RWPE2 (cell line): ENCODE measurements around the gene NEK5.

Experiments
- ATAC-seq: fragments of 200-7000 bp; cut with Tn5 transposase; 3 replicates; pipeline ENCODE4 v1.9.1; 2021; ENCODE audit warnings: low read depth
- DNase-seq: peaks from one replicate; pipeline ENCODE4 v3.0.0-alpha.2; 2020; ENCODE audit warnings: low spot score
- H3K27ac ChIP-seq: fragments of 450-650 bp; 2 replicates; pipeline ENCODE4 v1.5.1; 2017; ENCODE audit warnings: mild to moderate bottlenecking; ENCODE audit not compliant: poor library complexity, severe bottlenecking
- H3K27me3 ChIP-seq: fragments of 250-450 bp; sonication (Bioruptor Pico); 2 replicates; pipeline ENCODE4 v1.5.1; 2021; ENCODE audit warnings: mild to moderate bottlenecking, moderate library complexity; ENCODE audit not compliant: insufficient read depth, poor library complexity, severe bottlenecking
- H3K36me3 ChIP-seq: fragments of 250-450 bp; sonication (Bioruptor Pico); 2 replicates; pipeline ENCODE4 v1.5.1; 2020; ENCODE audit warnings: low read depth, mild to moderate bottlenecking, moderate library complexity
- H3K4me1 ChIP-seq: fragments of 250-450 bp; sonication (Bioruptor Pico); 2 replicates; pipeline ENCODE4 v1.5.1; 2021; ENCODE audit warnings: mild to moderate bottlenecking, moderate library complexity; ENCODE audit not compliant: insufficient read depth, poor library complexity, severe bottlenecking
- H3K4me3 ChIP-seq: fragments of 250-450 bp; sonication (Bioruptor Pico); 2 replicates; pipeline ENCODE4 v1.5.1; 2021; ENCODE audit warnings: mild to moderate bottlenecking, moderate library complexity; ENCODE audit not compliant: severe bottlenecking
- H3K9me3 ChIP-seq: fragments of 250-450 bp; sonication (Bioruptor Pico); 2 replicates; pipeline ENCODE4 v1.5.1; 2021; ENCODE audit warnings: mild to moderate bottlenecking, moderate library complexity; ENCODE audit not compliant: severe bottlenecking
- TF ChIP-seq, protein P1 (sequence below): fragments of 450-650 bp; IDR thresholded peaks from one replicate; pipeline ENCODE4 v1.5.1; 2017; ENCODE audit warnings: mild to moderate bottlenecking, moderate library complexity; ENCODE audit not compliant: poor library complexity, severe bottlenecking

The NEK5 gene

DNA sequence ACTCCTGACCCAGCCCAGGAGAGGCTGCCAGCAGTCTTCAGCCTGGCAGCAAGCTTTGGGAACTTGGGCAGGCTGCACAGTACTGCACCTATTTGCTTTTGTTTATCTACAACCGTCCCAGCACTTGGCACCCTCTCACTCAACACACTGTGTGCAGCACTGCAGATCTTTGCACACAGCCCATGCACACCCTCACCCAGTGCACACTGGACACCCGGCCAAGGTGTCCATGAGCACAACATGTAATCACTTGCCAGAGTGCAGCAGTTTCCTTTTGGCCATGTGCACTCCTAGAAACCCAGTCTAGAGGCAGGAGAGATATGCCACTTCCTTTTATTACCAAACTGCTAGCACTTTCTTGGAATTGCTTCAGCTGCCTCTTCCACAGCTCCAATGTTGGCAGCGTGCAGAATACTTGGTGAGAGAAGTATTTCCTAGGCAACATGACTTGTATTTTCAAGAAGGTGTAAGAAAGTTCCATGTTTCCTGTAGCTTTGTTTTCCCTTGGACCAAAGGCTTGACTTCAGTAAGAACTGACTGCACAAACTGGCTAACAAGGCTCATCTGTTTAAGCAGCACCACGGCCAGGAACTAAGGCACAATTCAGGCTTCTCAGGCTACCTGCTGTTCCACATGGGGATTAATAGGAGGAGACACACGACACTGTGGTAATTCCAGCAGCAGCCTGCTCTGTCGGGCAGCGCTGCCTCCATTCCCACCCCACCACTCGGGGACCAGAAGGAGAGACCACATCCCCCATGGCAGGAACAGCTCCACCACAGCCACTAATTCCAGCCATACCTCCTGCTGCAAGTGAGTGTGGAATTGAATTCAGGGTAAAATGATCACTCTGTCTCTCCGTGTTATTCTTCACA lies 133.0 kb downstream of the NEK5 start:
- H3K27me3 ChIP-seq, result no peaks in the 10 kb centered on the region
- no peak overlapping the region for H3K27ac ChIP-seq
- no peaks in the 10 kb centered on the region for H3K9me3 ChIP-seq
- ATAC-seq (no peak; the same call in 2 of the 3 replicates), DNase-seq (no peak)
- TF ChIP-seq, protein P1, sequence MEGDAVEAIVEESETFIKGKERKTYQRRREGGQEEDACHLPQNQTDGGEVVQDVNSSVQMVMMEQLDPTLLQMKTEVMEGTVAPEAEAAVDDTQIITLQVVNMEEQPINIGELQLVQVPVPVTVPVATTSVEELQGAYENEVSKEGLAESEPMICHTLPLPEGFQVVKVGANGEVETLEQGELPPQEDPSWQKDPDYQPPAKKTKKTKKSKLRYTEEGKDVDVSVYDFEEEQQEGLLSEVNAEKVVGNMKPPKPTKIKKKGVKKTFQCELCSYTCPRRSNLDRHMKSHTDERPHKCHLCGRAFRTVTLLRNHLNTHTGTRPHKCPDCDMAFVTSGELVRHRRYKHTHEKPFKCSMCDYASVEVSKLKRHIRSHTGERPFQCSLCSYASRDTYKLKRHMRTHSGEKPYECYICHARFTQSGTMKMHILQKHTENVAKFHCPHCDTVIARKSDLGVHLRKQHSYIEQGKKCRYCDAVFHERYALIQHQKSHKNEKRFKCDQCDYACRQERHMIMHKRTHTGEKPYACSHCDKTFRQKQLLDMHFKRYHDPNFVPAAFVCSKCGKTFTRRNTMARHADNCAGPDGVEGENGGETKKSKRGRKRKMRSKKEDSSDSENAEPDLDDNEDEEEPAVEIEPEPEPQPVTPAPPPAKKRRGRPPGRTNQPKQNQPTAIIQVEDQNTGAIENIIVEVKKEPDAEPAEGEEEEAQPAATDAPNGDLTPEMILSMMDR, result no peak
- no peak overlapping the region for H3K4me3 ChIP-seq
- no peaks in the 10 kb centered on the region for H3K36me3 ChIP-seq
- no peaks in the 10 kb centered on the region for H3K4me1 ChIP-seq

DNA sequence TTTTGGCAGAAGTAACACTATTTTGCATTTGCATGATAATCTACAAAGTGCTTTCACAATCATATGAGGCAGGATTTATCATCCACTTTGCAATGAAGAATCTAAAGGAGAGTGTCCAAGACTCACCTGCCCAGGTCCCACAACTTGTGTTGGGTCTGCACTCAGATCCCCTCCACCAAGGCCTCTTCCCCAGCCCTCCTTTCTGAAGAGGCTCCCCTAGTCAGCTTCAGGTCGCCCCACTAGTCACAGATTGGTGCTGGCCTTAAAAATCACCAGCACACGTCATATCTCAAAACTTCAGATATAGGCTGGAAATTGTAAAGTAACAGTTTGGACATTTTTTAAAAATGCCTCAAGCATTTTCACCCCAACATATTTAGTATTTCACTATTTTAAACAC lies 135.2 kb downstream of the NEK5 start:
- Histone ChIP-seq H3K36me3 (no peaks in the 10 kb centered on the region), H3K4me1 (no peaks in the 10 kb centered on the region), H3K27me3 (no peaks in the 10 kb centered on the region), H3K27ac (no peak overlapping the region), H3K9me3 (no peaks in the 10 kb centered on the region), H3K4me3 (no peak overlapping the region)
- ATAC-seq, result no peak
- DNase-seq, result no peak
- TF ChIP-seq, protein P1, result no peak

DNA sequence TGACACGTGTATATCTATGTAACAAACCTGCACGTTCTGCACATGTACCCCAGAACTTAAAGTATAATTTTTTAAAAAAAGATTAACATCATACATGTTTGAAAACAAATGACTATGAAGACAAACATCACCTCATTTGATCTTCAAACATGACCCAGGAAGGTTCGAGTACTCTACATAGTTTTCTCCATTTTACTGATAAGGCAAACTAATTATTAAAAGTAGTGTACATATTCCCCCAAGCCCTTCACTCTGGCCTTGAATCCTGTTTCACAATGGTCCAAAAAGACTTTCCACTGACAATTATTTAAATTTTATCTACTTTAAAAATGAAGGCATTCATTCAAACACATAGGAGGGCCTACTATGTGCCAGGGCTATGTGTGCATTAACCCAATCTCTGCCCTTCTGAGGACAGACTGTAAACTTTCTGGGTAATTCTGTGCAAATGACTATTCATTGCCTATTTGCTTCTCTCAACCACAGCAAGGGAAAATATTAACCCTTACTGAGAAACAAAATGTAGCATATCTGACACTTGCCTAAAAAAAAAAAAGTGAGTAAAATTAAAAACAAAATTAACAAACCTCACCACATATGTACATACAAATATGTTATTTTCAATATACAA lies 139.8 kb downstream of the NEK5 start:
- H3K4me3 ChIP-seq, result no peak overlapping the region
- H3K9me3 ChIP-seq, result no peaks in the 10 kb centered on the region
- no peaks in the 10 kb centered on the region for H3K27me3 ChIP-seq
- no peak for ATAC-seq
- H3K27ac ChIP-seq, result no peak overlapping the region
- no peaks in the 10 kb centered on the region for H3K4me1 ChIP-seq
- no peak for DNase-seq
- TF ChIP-seq, protein P1, result no peak
- H3K36me3 ChIP-seq, result no peaks in the 10 kb centered on the region
